MG63 (cell line): ENCODE results near the gene HNRNPA0. TPM values are rescaled to one million over a fixed set of nuclear protein-coding genes. Genes with fewer than 3 reads are reported as not detected.
A peak's percentile ranks its signal among the peaks of the same experiment; 100 is the strongest.

Experiments used
- DNase-seq: peaks from one replicate; pipeline ENCODE4 v3.0.0-alpha.2; 2020
- H3K27me3 ChIP-seq: fragments of 250-450 bp; sonication (Bioruptor Pico); 2 replicates; pipeline ENCODE4 v1.5.1; 2020; ENCODE audit warnings: mild to moderate bottlenecking, moderate library complexity
- H3K36me3 ChIP-seq: fragments of 250-450 bp; sonication (Bioruptor Pico); 2 replicates; pipeline ENCODE4 v1.5.1; 2020; ENCODE audit warnings: mild to moderate bottlenecking, moderate library complexity
- H3K4me3 ChIP-seq: fragments of 250-450 bp; sonication (Bioruptor Pico); 2 replicates; pipeline ENCODE4 v1.5.1; 2020; ENCODE audit warnings: mild to moderate bottlenecking, moderate library complexity
- H3K9me3 ChIP-seq: fragments of 250-450 bp; sonication (Bioruptor Pico); 2 replicates; pipeline ENCODE4 v1.5.1; 2020; ENCODE audit warnings: mild to moderate bottlenecking, moderate library complexity
- total RNA-seq: library from RNA; depleted of rRNA; stranded (reverse); fragments of >200 nt; shearing (Covaris generic); gene quantifications from 2 replicates; pipeline ENCODE4 v1.2.3, GENCODE V29; 2014; ENCODE audit warnings: low replicate concordance

Gene HNRNPA0
- total RNA-seq, 1 experiment from 2014 or later = 81.3 TPM

GRCh38 chr5:137760294-137760693 is 6.1 kb upstream of the HNRNPA0 start:
- Histone ChIP-seq H3K9me3 (no peaks in the 10 kb centered on the region), H3K27me3 (no peaks in the 10 kb centered on the region), H3K4me3 (no peak overlapping the region), H3K36me3 (no peaks in the 10 kb centered on the region)
- DNase-seq = no peak

DNA sequence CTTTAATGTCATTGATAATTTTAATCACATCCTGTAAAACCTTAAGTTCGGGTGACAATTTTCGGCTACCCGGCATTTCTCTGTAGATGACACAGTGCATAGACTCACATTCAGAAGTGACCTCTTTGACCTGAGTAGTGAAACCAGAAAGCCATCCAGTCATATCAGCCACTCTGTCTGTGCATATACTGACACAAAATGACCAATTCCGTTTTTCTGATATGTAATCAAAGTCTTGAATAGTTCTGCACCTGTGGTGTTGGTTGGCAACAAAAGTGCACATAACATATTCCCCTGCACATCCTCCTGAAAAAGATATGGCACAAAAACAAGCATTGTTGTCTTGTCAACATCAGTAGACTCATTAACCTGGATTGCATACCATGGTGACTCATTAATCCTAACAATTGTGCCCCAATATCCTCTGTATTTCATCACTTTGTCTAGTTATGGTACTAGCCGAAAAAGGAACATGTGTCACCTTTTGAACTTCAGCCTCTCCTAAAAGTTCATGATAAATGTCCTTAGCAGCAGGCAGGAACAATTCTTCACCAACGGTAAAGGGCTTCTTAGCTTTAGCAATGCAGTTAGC is 4.6 kb upstream of the HNRNPA0 start:
- H3K27me3 ChIP-seq = no peaks in the 10 kb centered on the region
- no peak for DNase-seq
- no peaks in the 10 kb centered on the region for H3K9me3 ChIP-seq
- H3K36me3 ChIP-seq = peaks cover 2% of the 10 kb centered on the region
- no peak overlapping the region for H3K4me3 ChIP-seq

- H3K4me3 ChIP-seq = no peak overlapping the region
- H3K36me3 ChIP-seq = peaks cover 9% of the 10 kb centered on the region
- no peak for DNase-seq
- no peaks in the 10 kb centered on the region for H3K9me3 ChIP-seq
- no peaks in the 10 kb centered on the region for H3K27me3 ChIP-seq
These were observed 4.0 kb upstream of the HNRNPA0 start for GRCh38 chr5:137758121-137758520.

- no peak for DNase-seq
- no peaks in the 10 kb centered on the region for H3K27me3 ChIP-seq
- peaks cover 14% of the 10 kb centered on the region for H3K36me3 ChIP-seq
- no peak overlapping the region for H3K4me3 ChIP-seq
- H3K9me3 ChIP-seq = no peaks in the 10 kb centered on the region
These were observed 3.5 kb upstream of the HNRNPA0 start for GRCh38 chr5:137757634-137758033.

GRCh38 chr5:137754961-137755762 is 999 bp upstream of the HNRNPA0 start:
- Histone ChIP-seq H3K9me3 (no peaks in the 10 kb centered on the region), H3K4me3 (peak overlapping the region; percentile 83), H3K36me3 (peaks cover 36% of the 10 kb centered on the region), H3K27me3 (no peaks in the 10 kb centered on the region)
- DNase-seq = no peak

GRCh38 chr5:137753691-137754187 is 424 bp downstream of the HNRNPA0 start:
- no peaks in the 10 kb centered on the region for H3K27me3 ChIP-seq
- peaks cover 44% of the 10 kb centered on the region for H3K36me3 ChIP-seq
- H3K9me3 ChIP-seq = no peaks in the 10 kb centered on the region
- no peak for DNase-seq
- peak overlapping the region; percentile 83 for H3K4me3 ChIP-seq

- Histone ChIP-seq H3K4me3 (peak overlapping the region; percentile 83), H3K36me3 (peaks cover 44% of the 10 kb centered on the region), H3K9me3 (no peaks in the 10 kb centered on the region), H3K27me3 (no peaks in the 10 kb centered on the region)
- peak; percentile 35 for DNase-seq
These were observed 1.1 kb downstream of the HNRNPA0 start for GRCh38 chr5:137752905-137753690.

- H3K9me3 ChIP-seq = no peaks in the 10 kb centered on the region
- H3K36me3 ChIP-seq = peaks cover 44% of the 10 kb centered on the region
These were observed 2.2 kb downstream of the HNRNPA0 start for GRCh38 chr5:137751869-137752491.

GRCh38 chr5:137750436-137750835 is 3.7 kb downstream of the HNRNPA0 start:
- no peaks in the 10 kb centered on the region for H3K27me3 ChIP-seq
- no peak for DNase-seq
- H3K9me3 ChIP-seq = no peaks in the 10 kb centered on the region
- peaks cover 44% of the 10 kb centered on the region for H3K36me3 ChIP-seq
- H3K4me3 ChIP-seq = no peak overlapping the region

More at GRCh38 chr5:137751869-137752491, 2.2 kb downstream of the HNRNPA0 start:
- Histone ChIP-seq H3K4me3 (peak overlapping the region; percentile 83), H3K27me3 (no peaks in the 10 kb centered on the region)
- peak; percentile 39 for DNase-seq

DNA sequence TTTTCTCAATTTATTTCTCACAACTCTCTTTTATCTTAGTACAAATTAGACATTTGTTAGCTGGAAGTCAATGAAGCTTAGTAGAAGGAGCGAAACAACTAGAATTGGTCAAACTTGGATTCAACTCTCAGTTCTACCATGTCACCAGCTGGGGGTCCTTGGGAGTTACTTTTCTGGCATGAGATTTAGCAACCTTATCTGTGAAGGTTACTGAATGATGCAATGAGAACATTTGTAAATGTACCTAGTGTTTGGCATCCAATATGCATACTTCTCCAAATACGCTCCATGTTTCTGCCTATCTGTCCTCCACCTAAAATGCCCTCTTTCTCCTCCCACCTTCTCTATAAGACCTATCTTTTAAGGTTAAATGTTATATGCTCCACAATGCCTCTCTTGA is 6.3 kb downstream of the HNRNPA0 start:
- Histone ChIP-seq H3K27me3 (no peaks in the 10 kb centered on the region), H3K4me3 (no peak overlapping the region), H3K9me3 (no peaks in the 10 kb centered on the region), H3K36me3 (peaks cover 32% of the 10 kb centered on the region)
- DNase-seq = no peak

DNA sequence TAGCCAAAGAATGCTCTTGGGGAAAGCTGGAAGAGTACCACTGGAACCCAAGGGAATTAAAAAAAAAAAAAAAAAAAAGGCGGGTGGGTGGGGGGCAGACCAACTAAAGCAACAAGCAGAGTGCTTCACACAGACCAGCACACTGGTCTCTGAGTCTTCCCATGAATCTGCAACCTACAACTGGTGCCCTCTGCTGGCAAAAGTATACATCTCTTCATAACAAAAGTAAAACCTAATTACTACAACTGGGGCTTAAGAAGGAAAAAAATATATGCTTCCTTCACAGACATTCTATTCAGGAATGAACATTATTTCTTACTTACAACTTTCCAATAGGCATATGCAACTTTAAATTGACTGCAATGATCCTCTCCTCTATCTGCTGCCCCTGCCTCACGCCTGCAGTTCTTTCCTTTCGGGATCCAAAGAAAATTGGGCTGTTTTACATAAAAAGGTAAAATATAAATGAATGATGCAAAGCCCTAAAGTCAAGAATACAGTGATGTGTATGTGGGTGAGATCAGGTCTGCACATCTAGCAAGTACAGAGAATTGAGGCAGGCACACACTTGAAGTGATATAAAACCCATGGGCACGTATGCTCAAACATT is 11.0 kb downstream of the HNRNPA0 start:
- H3K9me3 ChIP-seq = 0 out of 2 replicates have a peak, but pooled peaks cover 1% of the 10 kb centered on the region
- H3K4me3 ChIP-seq = no peak overlapping the region
- DNase-seq = peak; percentile 36
- no peaks in the 10 kb centered on the region for H3K27me3 ChIP-seq
- no peaks in the 10 kb centered on the region for H3K36me3 ChIP-seq

DNA sequence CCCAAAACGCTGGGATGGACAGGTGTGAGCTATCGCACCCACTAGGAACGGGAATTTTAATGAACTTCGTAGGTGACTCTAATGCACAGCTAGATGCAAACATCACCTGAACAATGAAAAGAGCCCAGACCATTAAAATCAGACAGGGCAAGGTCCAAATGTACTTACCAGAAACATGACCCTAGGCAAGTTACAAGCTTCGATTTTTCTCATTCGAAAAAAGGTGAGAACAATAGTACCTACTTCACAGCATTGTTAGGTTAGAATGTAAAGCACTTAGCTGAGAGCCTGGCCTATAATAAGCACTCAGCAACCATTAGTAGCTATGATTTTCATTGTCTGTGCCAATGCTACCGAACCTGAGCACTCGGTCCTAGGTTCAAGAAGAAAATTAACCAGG is 12.4 kb downstream of the HNRNPA0 start:
- no peaks in the 10 kb centered on the region for H3K27me3 ChIP-seq
- 0 out of 2 replicates have a peak, but pooled peaks cover 5% of the 10 kb centered on the region for H3K9me3 ChIP-seq
- DNase-seq = no peak
- H3K4me3 ChIP-seq = no peak overlapping the region
- H3K36me3 ChIP-seq = no peaks in the 10 kb centered on the region

DNA sequence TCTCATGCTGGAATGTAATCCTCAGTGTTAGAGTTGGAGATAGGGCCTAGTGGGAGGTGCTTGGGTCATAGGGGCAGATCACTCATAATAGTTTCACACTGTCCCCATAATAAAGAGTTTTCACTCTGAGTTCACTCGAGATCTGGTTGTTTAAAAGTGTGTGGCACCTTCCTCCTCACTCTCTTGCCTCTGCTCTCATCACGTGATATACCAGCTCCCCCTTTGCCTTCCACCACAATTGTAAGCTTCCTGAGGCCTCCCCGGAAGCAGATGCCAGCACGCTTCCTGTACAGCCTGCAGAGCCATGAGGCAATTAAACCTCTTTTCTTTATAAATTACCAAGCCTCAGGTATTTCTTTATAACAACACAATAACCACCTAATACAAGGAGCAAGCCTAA is 14.4 kb downstream of the HNRNPA0 start:
- no peak for DNase-seq
- Histone ChIP-seq H3K36me3 (no peaks in the 10 kb centered on the region), H3K9me3 (0 out of 2 replicates have a peak, but pooled peaks cover 5% of the 10 kb centered on the region), H3K27me3 (no peaks in the 10 kb centered on the region), H3K4me3 (no peak overlapping the region)

DNA sequence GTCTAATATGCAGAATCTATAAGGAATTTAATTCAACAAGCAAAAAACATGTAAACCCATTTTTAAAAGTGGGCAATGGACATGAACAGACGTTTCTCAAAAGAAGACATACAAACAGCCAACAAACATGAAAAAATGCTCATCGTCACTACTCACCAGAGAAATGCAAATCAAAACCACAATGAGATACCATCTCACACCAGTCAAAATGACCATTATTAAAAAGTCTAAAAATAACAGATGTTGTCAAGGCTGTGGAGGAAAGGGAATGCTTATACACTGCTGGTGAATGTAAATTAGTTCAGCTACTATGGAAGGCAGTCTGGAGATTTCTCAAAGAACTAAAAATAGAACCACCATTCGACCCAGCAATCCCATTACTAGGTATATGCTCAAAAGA is 15.2 kb downstream of the HNRNPA0 start:
- no peak for DNase-seq
- Histone ChIP-seq H3K9me3 (0 out of 2 replicates have a peak, but pooled peaks cover 5% of the 10 kb centered on the region), H3K27me3 (no peaks in the 10 kb centered on the region), H3K4me3 (no peak overlapping the region), H3K36me3 (no peaks in the 10 kb centered on the region)

DNA sequence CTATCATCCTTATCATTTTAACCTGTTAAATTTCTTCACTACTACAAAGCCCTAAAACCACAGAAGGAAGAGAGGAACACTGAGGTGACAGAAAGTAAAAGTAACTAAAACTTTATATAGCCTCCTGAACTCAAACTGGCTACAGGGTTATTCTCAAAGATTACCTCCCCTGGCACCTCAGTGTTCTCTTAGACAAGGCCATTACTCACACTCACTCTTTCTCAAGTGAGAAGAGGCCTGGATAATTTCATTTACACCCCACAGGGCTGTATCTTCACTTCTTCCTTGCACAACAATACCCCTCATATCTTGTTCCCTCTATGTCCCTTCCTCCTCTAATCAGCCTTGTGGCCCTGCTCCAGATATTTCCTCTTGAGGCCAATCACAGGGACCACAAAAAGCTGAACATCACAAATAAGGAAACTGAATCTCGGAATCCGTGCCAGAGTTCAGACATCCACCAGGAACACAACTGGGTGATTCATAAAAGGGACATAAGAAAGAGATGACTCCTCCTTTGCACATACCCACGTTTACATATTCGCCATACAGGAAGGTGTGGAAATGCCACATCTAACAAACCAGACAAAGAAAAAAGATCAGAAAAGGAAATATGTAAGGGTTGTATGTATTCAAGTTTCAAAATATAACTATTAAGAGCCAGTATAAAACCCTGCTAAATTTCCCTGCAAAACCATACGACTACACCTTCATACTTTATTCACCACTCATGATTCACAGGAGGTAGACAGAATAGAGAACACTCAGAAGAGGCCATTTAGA is 16.6 kb downstream of the HNRNPA0 start:
- no peak for DNase-seq
- no peaks in the 10 kb centered on the region for H3K36me3 ChIP-seq
- no peaks in the 10 kb centered on the region for H3K27me3 ChIP-seq
- no peak overlapping the region for H3K4me3 ChIP-seq
- H3K9me3 ChIP-seq = 0 out of 2 replicates have a peak, but pooled peaks cover 5% of the 10 kb centered on the region
